Muscle layer of duodenum (tissue), 2 donors: Measurements from ENCODE around the gene COG1.

Experiments
- H3K27ac ChIP-seq: one replicate; pipeline ENCODE4 v1.7.0; 2013; ENCODE audit warnings: mild to moderate bottlenecking, low read length
- H3K27me3 ChIP-seq: one replicate; pipeline ENCODE4 v1.7.0; 2013; ENCODE audit warnings: low read depth, mild to moderate bottlenecking, control low read depth, low read length
- H3K36me3 ChIP-seq, 2 donors: one replicate each; pipeline ENCODE4 v1.7.0; 2013; ENCODE audit warnings: low read length in 2 of 2, control low read depth in 1 of 2, mild to moderate bottlenecking in 1 of 2; ENCODE audit not compliant: insufficient read depth in 2 of 2, control insufficient read depth in 1 of 2
- H3K4me1 ChIP-seq, 2 donors: one replicate each; pipeline ENCODE4 v1.7.0; 2013; ENCODE audit warnings: low read length in 2 of 2, mild to moderate bottlenecking in 2 of 2, control low read depth in 1 of 2, moderate library complexity in 1 of 2; ENCODE audit not compliant: insufficient read depth in 2 of 2, control insufficient read depth in 1 of 2
- H3K4me3 ChIP-seq, 2 donors: one replicate each; pipeline ENCODE4 v1.7.0; 2013; ENCODE audit warnings: low read length in 2 of 2, low read depth in 1 of 2, mild to moderate bottlenecking in 1 of 2
- H3K9me3 ChIP-seq, 2 donors: one replicate each; pipeline ENCODE4 v1.7.0; 2013; ENCODE audit warnings: low read length in 2 of 2, control low read depth in 1 of 2, mild to moderate bottlenecking in 1 of 2; ENCODE audit not compliant: control insufficient read depth in 1 of 2
- donor health status: healthy.

The COG1 gene

DNA sequence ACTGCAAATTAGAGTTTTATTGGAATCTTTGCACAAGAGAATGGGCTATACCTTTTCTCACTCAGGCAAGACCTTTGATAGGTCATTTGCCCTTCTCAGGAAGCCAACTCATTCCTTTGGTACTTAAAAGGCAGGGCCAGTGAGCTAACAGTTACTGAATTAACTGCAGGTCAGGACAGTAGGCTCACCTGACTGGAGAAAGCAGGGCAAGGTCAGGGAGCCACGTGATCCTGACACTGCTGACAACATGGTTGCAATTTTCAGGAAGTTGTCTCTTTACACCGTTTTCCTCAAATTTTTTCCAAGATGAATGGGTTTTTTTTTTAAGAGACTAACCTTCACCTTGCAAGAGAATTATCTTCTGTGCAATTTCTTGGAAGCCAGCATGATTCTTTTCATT is 47.7 kb downstream of the COG1 start:
- H3K9me3 ChIP-seq, result no peaks in the 10 kb centered on the region
- H3K27ac ChIP-seq, result no peak overlapping the region
- H3K27me3 ChIP-seq, result no peaks in the 10 kb centered on the region
- H3K36me3 ChIP-seq, result peaks cover 17 to 37% of the 10 kb centered on the region in 2 donors
- no peak overlapping the region for H3K4me3 ChIP-seq
- peaks cover 0 to 13% of the 10 kb centered on the region in 2 donors for H3K4me1 ChIP-seq

DNA sequence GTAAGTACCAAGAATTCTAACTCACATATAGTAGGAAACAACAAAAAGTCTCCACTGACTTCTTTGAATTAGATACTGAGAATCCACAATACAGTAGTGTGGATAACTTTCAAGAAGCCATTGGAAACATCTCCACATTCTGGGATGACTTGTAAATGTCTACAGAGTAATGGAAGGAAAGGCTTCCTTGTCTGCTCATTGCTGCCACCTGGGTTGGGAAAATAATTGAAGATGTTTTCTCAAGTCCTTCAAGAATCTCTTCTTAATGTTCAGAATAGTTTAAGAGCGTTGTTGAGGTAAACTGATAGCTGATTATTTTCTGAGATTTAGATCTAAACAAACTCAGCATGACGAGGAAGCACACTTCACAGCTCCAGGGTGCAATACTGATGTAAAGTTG is 54.9 kb downstream of the COG1 start:
- peaks cover 16 to 36% of the 10 kb centered on the region in 2 donors for H3K36me3 ChIP-seq
- H3K4me1 ChIP-seq, result no peaks in the 10 kb centered on the region
- no peak overlapping the region for H3K27ac ChIP-seq
- no peaks in the 10 kb centered on the region for H3K27me3 ChIP-seq
- no peaks in the 10 kb centered on the region for H3K9me3 ChIP-seq
- H3K4me3 ChIP-seq, result no peak overlapping the region

DNA sequence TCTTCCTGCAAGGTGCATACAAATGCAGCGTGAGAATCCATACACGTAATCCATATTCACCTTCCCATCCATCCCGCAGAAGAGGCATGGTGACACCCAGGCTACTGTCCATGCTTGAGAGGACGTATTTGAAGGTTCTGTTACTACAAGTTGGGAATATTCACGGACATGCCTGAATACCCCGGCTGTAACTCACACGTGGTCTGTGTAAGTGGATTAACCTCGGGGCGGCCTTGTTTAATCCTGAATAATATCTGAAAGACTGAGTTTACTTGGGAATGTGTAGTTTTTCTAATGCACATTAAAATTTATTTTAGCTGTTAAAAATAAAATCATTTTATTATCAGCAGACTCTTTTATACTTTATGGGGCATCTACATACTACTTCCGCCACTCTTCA is 55.7 kb downstream of the COG1 start:
- Histone ChIP-seq H3K9me3 (no peaks in the 10 kb centered on the region), H3K4me3 (no peak overlapping the region), H3K4me1 (no peaks in the 10 kb centered on the region), H3K36me3 (peaks cover 15 to 31% of the 10 kb centered on the region in 2 donors), H3K27me3 (no peaks in the 10 kb centered on the region), H3K27ac (no peak overlapping the region)

DNA sequence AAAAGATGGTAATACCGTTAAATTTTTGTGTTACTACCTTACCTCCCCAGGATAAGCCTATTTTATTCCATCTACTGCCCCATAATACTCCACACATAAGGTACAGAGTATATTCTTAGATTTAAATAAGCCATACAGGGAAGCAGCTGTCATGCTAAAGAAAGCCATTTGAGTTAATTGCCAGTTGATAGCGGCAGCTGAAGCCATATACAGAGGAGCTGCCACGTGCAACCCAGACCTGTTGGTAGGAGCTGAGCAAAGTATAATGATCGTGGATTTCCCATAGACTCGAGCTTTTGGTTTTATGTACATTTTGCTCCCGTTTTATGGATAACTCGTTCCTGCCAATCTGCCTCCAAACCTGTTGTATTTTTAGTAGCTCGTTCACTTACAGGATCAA is 56.8 kb downstream of the COG1 start:
- H3K27me3 ChIP-seq, result no peaks in the 10 kb centered on the region
- H3K4me1 ChIP-seq, result no peaks in the 10 kb centered on the region
- no peak overlapping the region for H3K27ac ChIP-seq

DNA sequence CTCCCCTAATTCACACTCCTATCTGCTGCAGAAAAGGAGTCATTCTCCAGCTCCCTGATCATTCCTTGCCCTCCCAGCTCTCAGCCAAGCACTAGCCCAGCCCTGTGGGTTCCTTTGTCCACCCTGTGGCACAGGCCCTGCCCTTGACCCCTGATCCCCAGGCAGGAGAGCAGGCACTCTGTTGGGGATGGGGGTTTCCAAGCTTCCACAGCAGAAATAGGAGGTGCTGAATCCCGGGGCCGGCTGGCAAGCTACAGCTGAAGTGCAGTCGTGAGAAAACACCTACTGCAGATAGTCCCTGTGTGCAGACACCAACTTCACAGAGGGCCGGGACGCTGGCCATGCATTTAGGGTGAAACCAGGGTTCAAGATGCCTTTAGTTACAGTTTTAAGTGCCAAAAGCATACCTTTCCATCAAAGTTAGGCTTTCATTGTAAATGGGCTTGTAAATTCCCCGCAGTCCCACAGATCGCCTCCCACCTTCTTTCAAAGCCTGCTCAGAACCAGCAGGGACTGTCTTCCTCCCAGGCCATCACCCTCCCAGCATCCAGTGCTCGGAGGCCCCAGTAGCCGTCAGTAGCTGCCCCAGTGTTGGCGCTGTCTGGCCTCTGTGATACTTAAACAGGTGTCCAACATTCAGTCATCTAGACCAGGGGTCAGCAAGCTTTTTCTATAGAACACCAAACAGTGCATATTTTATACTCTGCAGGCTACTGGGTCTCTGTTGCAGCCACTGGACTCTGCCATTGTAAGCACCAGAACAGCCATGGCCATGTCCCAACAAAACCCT is 58.2 kb downstream of the COG1 start:
- H3K4me1 ChIP-seq, result peaks cover 0 to 6% of the 10 kb centered on the region in 2 donors
- peaks cover 11 to 26% of the 10 kb centered on the region in 2 donors for H3K36me3 ChIP-seq
- H3K27ac ChIP-seq, result no peak overlapping the region
- H3K9me3 ChIP-seq, result no peaks in the 10 kb centered on the region
- no peaks in the 10 kb centered on the region for H3K27me3 ChIP-seq
- H3K4me3 ChIP-seq, result no peak overlapping the region

More for the DNA sequence above, 56.8 kb downstream of the COG1 start:
- Histone ChIP-seq H3K36me3 (peaks cover 11 to 27% of the 10 kb centered on the region in 2 donors), H3K4me3 (no peak overlapping the region), H3K9me3 (no peaks in the 10 kb centered on the region)

DNA sequence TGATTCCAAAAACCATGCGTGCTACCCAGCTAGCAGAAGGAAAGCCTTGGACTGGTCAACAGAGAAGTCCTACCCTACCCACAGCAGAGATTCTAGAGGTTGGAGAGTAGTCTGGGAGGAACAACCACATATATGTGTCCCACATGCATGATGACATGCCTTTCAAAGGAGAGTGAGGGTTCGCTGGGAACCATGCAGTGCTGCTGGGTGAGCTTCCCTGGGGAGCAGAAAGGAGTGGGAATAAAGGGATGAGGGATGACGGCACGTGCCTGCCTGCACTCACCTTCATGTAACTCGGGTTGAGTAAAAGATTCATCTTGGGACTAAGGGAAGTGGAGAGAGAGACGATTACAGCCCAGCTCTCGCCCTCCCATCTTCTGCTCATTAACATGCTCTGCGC is 59.0 kb downstream of the COG1 start:
- H3K4me1 ChIP-seq, result peaks cover 0 to 7% of the 10 kb centered on the region in 2 donors
- peaks cover 11 to 20% of the 10 kb centered on the region in 2 donors for H3K36me3 ChIP-seq
- H3K27me3 ChIP-seq, result no peaks in the 10 kb centered on the region
- no peak overlapping the region for H3K27ac ChIP-seq
- no peak overlapping the region for H3K4me3 ChIP-seq
- no peaks in the 10 kb centered on the region for H3K9me3 ChIP-seq

DNA sequence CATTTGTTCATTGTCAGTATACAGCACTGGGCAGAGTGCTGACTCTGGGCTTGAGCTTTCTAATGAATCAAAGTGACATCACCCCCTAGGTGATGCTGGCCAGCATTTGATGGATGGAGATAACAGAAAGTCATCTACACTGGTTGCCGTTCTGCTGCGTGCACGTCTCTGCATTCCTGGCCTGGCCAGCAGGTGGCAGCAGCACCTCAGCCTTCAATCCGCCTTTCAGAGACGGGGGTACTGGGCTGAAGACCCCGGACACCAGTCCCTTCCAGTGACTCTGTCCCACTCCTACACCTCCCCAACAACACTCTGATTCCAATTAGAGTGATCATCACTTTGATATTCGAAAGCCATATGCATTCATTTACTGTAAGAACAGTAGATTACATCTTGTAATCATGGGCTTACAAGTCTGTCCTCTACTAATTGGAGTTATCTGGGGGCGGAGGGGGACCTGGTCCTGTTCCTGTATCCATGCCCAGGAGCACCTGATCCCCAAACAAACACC is 62.9 kb downstream of the COG1 start:
- Histone ChIP-seq H3K27me3 (no peaks in the 10 kb centered on the region), H3K27ac (no peak overlapping the region), H3K9me3 (no peaks in the 10 kb centered on the region), H3K4me3 (no peak overlapping the region), H3K36me3 (no peaks in the 10 kb centered on the region), H3K4me1 (peaks cover 0 to 10% of the 10 kb centered on the region in 2 donors)

DNA sequence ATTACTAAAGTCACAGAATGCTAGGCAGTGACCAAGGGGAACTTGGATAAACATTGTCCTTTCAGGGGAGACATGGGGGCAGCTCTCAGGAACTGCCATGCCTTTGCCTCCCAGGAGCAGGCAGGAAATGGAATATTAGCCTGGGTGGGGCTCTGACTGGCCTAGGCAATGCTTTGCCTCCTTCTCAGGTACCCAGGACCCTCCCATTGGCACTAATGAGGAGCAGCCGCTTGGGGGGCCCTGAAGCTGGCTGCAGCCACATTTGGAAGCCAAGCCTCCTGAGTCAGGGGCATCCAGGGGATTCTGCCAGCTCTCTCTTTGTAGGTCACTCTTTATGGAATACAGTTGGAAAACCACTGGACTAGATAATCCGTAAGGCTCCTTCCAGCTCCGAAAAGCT is 63.4 kb downstream of the COG1 start:
- Histone ChIP-seq H3K27ac (no peak overlapping the region), H3K36me3 (no peaks in the 10 kb centered on the region), H3K4me3 (no peak overlapping the region), H3K9me3 (no peaks in the 10 kb centered on the region), H3K4me1 (peaks cover 0 to 10% of the 10 kb centered on the region in 2 donors), H3K27me3 (no peaks in the 10 kb centered on the region)

DNA sequence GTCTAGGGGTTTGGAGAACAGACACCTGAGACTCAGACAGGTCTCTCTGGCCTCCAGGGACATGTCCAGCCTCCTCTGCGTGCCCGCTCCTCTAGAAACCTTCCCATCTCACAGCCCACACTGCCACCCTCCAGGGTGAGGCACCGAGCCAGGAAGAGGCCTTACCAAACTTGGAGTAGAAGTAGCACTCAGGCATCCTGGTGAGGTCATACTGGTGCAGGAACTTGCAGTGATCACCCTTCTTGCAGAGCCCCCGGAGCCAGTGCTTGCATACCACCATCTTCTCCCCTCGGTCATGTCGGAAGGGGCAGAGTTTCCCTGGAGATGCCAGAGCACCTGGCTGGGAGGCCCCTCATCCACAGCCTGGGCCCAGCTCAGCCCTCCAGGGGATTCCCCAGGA is 64.7 kb downstream of the COG1 start:
- Histone ChIP-seq H3K4me3 (no peak overlapping the region), H3K27me3 (no peaks in the 10 kb centered on the region), H3K27ac (no peak overlapping the region), H3K36me3 (no peaks in the 10 kb centered on the region), H3K4me1 (peaks cover 0 to 13% of the 10 kb centered on the region in 2 donors), H3K9me3 (no peaks in the 10 kb centered on the region)
